NCI-H82 treated with DMSO at 0.1 percent for 48 hours (cell line): Measurements from ENCODE around the gene ALK.

Experiments
- DNase-seq: peaks from one replicate; lab custom pipeline; 2025; ENCODE audit not compliant: unreplicated experiment; lab: John Stamatoyannopoulos, UW

ALK gene

DNA sequence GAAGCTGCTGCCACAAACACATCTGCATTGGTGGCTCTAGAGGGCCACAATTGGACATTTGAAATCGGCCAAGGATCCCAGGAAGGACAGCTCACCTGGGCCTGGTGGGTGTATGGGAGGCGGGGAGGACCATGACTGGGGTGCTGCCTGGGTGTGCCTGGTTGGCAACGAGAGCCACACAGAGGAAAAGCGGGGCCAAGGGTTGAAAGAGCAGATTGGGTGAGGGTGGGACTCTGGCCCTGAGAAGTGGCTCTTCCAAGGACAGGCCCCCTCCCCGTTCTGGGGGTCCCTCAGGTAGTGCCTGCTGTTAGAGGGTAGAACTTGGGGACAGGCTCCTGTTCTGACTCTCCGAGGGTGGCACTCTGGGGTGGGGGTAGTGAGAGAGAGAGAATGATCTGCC lies 703.3 kb downstream of the ALK start:
- DNase-seq: no peak

- no peak for DNase-seq
Observed at GRCh38 chr2:29216609-29216909, 704.8 kb downstream of the ALK start.

GRCh38 chr2:29215739-29216608 lies 705.4 kb downstream of the ALK start:
- peak; percentile 58 for DNase-seq

GRCh38 chr2:29215073-29215472 lies 706.3 kb downstream of the ALK start:
- no peak for DNase-seq

- DNase-seq: no peak
Observed at GRCh38 chr2:29213888-29214291, 707.5 kb downstream of the ALK start.

DNA sequence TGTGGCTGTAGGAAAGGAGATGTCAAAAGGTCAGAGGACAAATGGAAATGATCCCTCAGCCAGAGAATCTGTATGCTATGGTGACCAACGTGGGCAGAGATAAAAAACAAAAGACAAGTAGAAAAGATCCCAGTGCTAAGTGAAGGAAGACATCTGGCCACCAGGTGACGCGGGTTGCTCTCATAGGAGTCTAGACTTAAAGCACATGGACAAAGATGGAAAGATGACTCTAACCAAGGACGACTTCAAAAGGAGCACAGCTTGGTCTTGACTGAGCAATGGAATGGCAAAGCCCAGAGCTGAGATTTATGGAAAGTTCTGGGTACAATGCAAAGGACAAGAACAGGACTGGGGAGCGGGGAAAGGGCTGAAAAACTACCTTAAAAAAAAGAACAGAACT lies 709.4 kb downstream of the ALK start:
- no peak for DNase-seq

GRCh38 chr2:29209551-29209950 lies 711.8 kb downstream of the ALK start:
- DNase-seq: no peak

DNA sequence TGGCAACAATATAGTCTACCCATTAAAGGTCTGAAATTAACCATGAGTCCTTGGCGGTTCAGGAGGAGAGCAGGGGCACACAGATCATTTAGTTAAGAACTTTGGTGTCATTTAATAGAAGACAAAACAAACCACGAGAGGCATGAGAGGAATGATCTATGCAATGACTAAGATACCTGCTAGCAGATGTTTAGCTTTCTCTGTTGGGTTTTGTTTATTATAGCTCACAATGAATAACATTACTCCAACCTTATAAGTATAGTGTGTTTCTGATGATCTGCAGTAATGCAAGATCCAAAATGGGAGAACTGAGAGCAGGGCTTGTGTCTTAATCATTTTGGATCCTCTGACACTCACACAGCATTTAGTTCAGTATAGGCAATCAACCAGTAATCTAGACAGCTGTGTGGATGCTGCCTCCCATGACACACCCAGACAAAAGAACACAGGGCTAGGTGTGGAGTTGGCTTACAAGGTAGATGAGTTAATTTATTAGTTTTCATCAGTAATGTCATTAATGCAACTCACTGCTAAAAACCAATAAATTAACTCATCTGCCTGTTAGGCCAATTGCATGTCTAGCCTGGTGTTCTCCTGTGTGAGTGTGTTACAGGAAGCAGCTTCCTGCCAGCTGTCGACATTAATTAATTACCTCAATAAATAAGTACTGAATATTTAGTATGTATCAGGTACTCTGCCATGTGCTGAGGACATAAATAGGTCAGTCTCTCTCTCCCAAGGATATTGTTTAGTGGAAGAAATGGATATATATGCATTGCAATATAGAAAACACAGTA lies 713.8 kb downstream of the ALK start:
- DNase-seq: no peak

DNA sequence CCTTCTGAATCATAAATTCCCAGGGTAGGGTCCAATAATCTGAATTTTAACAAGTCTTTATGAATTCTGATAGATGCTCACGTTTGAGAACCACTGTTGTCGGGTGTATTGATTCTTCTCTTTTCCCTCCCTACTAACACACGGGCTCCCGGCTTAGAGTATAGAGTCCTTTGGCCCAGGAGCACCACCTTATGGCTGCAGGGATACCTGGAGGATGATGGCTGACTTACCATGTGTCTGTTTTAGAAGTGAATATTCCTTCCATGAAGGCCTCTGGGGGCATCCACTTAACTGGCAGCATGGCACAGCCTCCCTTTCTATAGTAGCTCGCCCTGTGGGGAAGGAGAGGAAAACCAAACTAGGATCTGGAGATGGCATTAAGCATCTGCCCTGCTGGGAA lies 714.4 kb downstream of the ALK start:
- DNase-seq: no peak

- no peak for DNase-seq
Observed at GRCh38 chr2:29202819-29203495, 718.4 kb downstream of the ALK start.

DNA sequence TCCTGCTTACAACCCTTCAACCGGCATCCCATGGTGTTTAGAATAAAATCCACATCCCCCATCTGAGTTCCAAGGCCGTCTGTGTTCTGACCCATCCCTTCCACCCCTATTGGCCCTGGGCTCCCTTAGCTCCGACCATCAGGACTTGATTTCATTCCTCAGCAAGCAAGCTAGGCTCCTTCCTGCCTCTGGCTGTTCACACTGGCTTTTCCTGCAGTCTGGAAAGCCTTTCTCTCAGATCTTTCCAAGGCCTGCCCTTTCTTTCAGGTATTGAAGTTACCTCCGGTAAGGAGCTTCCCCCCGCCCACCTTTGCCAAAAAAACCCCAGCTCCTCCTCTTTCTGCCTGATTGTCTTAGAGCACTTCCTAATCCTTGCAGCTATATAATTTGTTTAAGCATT lies 719.4 kb downstream of the ALK start:
- no peak for DNase-seq

DNA sequence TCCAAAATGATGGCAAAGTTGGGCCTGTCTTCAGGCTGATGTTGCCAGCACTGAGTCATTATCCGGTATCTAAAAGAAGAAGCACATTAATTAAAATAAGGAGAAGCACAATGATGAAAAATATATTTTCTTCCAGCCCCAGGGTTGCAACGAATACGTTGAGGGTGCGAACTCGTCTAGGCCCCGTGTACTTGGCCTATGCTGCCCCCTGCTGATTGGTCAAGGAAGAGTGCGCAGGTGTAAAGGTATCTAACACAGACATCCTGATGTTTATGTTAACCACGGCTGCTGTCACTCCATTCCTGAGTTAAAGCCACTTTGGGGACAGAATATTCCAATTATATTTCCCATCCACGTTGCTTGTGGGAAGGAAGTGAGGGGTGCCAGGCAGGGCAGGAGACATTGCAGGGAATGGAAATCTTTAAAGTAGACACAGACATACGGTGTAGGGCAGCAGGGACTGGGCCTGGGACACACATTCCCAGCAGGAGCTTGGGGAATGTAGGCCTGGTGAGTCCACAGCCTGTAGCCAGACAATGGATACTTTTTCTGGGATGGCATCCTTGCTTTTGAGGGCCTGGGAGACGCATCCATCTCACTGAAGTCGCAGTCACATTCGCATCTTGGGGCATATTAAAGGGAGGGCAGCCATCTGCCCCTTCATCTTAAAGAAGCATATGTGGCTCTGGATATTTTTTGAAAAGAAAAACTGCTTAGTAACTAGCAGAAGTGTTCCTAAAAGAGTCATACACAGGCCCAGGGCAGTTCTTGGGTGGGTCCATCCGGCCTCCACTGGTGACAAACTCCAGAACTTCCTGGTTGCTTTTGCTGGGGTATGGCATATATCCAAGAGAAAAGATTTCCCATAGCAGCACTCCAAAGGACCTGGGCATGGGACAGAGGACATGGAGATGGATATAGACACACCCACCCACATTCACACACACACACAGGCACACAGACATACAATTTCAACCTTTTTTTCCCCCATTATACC lies 724.3 kb downstream of the ALK start:
- peak; percentile 61 for DNase-seq

- no peak for DNase-seq
Observed at GRCh38 chr2:29195796-29196195, 725.6 kb downstream of the ALK start.

DNA sequence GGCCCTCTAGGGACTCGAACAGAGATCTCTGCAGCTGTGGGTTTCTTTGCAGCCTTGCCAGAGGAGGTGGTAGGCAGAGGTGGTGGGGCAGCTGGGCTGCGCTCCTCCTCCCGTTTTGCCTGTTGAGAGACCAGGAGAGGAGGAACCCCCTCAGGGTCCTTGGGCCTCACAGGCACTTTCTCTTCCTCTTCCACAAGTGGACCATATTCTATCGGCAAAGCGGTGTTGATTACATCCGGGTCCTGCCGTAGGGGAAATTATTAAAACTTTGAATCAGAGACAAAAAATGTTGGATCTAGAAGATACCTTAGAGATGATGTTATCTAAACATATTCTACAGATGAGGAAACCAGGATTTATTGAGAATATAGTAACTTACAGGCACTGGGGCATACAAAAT lies 727.7 kb downstream of the ALK start:
- DNase-seq: no peak

DNA sequence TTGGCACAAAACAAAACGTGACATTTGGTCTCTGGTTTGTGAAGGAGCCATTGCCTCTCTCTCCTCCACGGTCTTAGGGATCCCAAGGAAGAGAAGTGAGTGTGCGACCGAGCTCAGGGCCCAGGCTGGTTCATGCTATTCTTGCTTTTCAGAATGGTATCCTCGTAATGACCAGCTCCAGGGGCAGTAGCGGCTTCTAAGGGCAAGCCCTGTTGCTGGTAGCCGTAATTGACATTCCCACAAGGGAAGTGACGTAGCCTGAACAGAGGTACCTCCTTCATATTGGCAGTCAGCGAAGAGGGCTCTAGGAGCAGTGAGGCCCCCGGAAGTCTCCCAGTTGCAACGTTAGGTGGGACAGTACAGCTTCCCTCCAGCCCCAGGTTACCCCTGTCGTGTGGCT lies 728.3 kb downstream of the ALK start:
- no peak for DNase-seq

GRCh38 chr2:29192526-29192925 lies 728.9 kb downstream of the ALK start:
- DNase-seq: no peak

DNA sequence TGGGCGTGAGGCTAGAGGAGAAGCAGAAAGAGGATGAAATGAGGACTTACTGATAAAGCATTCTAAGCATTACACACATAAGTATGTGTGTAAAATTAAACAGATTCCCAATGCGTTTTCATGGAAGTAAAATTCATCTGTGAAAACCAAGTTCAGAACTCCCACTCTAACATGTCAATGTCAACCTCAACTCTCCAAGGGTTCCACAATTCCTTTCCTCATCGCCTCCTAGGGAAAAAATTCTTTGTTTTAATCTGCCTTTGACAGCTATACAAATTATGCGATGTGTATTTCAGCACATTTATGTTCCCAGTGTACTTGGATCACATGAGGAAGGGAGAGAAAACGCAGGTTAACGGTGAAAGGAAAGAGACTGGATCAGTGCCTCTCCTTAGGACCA lies 729.6 kb downstream of the ALK start:
- DNase-seq: no peak

DNA sequence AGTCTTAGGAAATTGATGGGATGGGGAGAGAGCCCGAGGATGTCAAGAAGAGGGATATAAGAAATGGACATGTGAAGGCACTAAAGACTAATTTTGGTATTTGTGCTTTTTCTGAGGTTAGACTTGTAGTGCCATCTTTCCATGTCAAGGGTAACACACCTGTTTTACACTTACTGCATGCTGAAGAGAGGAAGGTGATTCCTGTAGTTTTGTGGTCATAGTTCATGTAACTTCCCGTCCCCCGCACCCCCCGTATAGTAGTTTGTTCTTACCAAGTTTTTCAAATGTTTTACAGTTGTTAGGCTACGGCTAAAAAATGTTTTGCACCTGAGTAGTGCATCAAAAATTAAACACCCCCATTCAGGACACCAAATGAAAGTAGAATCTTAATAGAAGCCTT lies 732.3 kb downstream of the ALK start:
- no peak for DNase-seq

DNA sequence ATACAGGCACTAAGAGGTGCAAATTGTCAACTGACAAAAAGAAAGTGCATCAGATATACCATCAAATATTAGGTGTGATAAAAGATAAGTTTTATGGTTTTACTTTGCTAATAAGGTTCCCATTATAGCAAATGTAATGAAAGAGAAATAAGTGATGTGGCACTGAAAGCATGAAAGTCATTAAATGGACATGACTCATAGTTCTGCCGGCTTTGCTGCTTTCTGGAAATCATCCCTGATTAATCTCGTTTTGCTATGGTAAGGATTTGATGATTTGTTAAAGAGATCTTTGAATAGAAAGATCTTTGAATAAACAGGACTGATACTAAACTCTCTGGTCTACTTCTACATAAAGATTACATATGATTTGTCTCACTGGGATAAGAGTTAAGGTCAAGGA lies 733.5 kb downstream of the ALK start:
- DNase-seq: no peak

DNA sequence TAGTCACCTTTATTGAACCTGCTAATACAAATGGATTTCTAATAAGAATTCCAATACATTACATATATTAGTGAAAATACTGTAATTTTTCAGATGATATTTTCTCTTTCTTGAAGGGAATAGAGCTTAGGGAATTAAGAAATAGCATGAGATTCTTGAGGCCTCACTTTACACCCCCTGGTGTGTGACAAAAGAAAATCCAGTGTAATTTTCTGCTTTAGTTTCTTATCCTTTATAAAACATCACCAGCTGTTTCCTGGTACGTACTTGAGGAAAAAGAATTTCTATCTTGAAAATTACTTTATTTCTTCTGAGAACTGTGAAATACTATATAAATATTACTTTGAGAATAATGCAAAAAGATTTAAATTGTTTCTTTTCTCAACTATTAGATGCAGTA lies 734.6 kb downstream of the ALK start:
- DNase-seq: no peak

DNA sequence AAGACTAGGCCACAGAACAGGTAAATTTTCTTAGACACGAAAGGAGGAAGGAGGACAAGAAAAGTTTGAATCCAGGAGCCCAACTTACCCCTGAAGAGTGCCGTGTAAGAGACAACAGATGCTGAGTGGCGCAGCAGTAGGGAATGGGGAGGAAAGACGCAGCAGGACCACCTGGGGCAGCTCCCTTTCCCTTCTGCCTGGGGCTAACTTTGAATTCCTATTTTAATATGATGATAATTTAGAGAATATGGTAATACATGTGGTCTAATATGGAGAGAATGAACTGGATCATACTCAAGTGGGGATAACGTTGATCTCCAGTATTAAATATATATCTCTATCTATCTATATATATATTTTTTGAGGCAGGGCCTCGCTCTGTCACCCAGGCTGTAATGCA lies 736.9 kb downstream of the ALK start:
- DNase-seq: no peak
